ENCODE data around the gene ITPR2.
"Not testable (repeated sequence)": the region's sequence is repeated elsewhere in the genome, so short reads cannot be mapped to it uniquely, and the experiment has no call there.

Gene ITPR2

GRCh38 chr12:26851031-26851809 lies 18.2 kb upstream of the ITPR2 start:
- in situ Hi-C loops (cut with HindIII; ENCODE audit: low sequenced_read_pairs): no loop called here

DNA sequence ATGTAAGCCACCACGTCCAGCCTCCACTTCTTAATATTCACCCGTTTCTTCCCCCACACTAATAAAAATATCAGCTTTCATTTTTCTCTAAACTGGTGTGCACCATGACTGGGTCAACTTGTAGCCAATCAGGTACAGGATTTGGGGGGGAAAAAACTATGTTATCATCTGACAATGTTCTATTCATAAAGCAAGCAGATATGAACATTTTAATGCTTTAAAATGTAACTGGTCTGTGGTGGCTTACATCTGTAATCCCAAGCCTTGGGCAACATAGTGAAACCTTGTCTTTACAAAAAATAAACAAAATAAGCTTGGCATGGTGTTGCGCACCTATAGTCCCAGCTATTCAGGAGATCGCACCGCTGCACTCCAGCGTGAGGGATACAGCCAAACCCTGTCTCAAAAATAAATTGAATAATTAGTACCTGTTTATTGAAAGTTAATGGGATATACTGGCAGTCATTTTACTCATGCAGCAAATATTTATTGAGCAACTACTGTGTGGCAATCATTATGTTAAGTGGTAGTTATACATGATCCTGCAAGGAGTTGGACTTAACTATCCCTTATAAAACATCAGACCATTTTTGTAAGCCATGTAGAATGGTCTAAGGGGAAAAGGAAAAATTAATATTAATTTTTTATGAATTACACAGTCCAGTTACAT lies 15.3 kb upstream of the ITPR2 start:
- in situ Hi-C loops (cut with HindIII; ENCODE audit: low sequenced_read_pairs): no loop called here

DNA sequence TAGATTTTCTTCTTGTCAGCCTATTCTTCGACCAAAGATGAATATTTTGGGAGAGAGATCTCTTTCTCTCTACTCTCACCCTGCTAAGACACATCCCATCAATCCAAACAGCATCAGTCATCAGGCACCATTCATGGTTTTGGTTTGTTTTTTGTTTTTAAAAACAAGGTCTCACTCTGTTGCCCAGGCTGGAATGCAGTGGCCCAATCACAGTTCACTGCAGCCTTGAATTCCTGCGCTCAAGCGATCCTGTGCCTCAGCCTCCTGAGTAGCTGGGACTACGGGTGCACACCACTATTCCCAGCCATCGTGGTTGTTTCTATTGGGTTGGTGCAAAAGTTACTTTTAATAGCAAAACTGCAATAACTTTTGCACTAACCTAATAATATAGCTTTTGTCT lies 14.4 kb upstream of the ITPR2 start:
- in situ Hi-C loops (cut with HindIII; ENCODE audit: low sequenced_read_pairs): no loop called here

- in situ Hi-C loops (cut with HindIII; ENCODE audit: low sequenced_read_pairs): no loop called here
These were observed 13.4 kb upstream of the ITPR2 start for GRCh38 chr12:26846416-26846815.

- in situ Hi-C loops (cut with HindIII; ENCODE audit: low sequenced_read_pairs): no loop called here
These were observed 13.0 kb upstream of the ITPR2 start for GRCh38 chr12:26845984-26846383.

- in situ Hi-C loops (cut with HindIII; ENCODE audit: low sequenced_read_pairs): no loop called here
These were observed 12.2 kb upstream of the ITPR2 start for GRCh38 chr12:26845057-26845666.

- in situ Hi-C loops (cut with HindIII; ENCODE audit: low sequenced_read_pairs): no loop called here
These were observed 10.3 kb upstream of the ITPR2 start for GRCh38 chr12:26843311-26843710.

- in situ Hi-C loops (cut with HindIII; ENCODE audit: low sequenced_read_pairs): no loop called here
These were observed 8.1 kb upstream of the ITPR2 start for GRCh38 chr12:26841085-26841484.

DNA sequence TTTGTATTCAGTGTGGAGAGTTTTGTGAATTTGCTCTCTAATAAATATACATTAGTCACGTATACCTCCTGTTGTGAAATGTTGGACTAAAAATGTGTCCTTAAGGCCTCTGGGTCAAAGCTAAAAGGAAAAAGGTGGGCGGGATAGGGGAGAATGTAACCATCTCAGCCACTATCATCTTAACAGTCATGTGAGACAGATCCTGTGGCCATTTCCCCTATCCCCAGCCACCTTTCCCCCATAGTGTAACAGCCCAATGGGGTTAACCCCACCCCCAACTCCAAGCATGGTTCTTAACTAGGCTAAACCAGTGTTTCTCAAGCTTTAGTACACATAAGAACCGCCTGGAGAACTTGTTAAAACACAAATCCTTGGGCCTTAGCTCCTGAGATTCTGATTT lies 6.5 kb upstream of the ITPR2 start:
- in situ Hi-C loops (cut with HindIII; ENCODE audit: low sequenced_read_pairs): no loop called here

- in situ Hi-C loops (cut with HindIII; ENCODE audit: low sequenced_read_pairs): no loop called here
These were observed 6.0 kb upstream of the ITPR2 start for GRCh38 chr12:26838888-26839416.

- in situ Hi-C loops (cut with HindIII; ENCODE audit: low sequenced_read_pairs): no loop called here
These were observed 3.2 kb upstream of the ITPR2 start for GRCh38 chr12:26836201-26836600.

DNA sequence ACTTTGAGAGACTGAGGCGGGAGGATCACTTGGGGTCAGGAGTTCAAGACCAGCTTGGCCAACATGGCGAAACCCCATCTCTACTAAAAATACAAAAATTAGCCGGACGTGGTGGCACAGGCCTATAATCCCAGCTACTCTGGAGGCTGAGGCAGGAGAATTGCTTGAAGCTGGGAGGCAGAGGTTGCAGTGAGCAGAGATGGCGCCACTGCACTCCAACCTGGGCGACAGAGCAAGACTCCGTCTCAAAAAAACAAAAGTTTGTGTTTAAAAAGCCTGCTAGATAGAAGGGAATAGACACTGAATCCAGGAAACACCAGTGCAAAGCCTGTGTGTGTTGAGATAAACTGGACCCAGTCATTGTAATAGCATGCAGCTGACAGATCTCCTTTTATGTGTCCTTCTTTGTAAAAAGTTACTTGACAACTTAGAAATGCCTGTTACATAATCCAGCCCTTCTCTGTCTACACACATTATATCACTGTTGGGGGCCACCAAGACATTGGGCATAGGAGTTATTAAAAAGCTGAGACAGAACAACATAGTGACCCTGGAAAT lies 1.6 kb upstream of the ITPR2 start:
- in situ Hi-C loops (cut with HindIII; ENCODE audit: low sequenced_read_pairs): not testable (repeated sequence)

- in situ Hi-C loops (cut with HindIII; ENCODE audit: low sequenced_read_pairs): no loop called here
These were observed 923 bp upstream of the ITPR2 start for GRCh38 chr12:26833743-26834490.

GRCh38 chr12:26831951-26832821 lies 808 bp downstream of the ITPR2 start:
- in situ Hi-C loops (cut with HindIII; ENCODE audit: low sequenced_read_pairs): no loop called here

DNA sequence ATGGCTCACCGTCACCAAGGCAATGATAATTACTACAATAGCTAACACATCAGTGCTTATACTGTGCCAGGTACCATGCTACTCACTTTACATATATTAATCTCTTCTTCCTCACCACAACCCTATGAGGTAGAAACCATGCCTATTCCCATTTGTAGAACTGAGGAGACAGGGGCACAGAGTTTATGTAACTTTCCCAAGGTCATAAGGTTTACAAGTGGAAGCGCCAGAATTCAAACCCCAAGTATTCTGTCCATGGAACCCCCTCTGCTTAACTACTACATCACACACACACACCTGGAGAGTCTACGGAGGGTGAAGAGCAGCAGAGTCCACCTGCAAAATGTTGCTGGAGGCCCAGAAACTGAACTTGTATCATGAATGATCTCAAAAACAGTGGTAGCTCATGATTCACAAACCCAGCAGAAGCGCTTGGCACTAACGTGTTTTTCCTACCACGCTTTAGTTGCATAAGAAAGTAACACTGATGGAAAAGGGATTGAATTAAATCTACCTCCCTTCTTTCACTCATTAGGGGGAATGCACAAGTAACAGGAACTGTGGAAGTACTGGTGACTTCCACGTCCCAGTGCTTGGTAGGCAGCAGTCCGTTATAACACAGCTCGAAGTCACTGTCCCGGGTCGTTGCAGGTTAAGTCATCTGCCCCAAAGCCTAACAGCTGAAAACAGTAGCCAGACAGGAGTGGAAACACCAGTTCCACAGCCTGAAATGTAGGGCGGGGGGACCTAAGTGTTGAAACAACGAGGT lies 2.0 kb downstream of the ITPR2 start:
- in situ Hi-C loops (cut with HindIII; ENCODE audit: low sequenced_read_pairs): no loop called here

DNA sequence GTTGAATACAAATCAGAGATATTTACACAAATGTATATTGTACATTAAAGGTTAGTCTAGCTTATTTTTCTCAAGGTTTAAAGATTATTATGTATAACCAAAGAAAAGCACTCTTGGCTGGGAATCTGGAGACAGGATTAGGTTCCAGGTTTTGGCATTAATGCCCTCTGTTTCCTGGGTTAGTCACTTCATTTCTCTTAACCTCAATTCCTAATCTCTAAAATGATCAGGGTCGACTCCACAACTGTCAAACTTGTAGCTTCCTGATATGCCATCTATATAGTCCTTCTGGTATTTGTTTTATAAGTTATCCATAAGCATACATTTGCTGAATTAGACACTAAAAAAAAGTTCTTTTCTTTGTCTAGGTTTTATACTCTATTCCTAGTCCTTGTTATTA lies 2.6 kb downstream of the ITPR2 start:
- in situ Hi-C loops (cut with HindIII; ENCODE audit: low sequenced_read_pairs): no loop called here

DNA sequence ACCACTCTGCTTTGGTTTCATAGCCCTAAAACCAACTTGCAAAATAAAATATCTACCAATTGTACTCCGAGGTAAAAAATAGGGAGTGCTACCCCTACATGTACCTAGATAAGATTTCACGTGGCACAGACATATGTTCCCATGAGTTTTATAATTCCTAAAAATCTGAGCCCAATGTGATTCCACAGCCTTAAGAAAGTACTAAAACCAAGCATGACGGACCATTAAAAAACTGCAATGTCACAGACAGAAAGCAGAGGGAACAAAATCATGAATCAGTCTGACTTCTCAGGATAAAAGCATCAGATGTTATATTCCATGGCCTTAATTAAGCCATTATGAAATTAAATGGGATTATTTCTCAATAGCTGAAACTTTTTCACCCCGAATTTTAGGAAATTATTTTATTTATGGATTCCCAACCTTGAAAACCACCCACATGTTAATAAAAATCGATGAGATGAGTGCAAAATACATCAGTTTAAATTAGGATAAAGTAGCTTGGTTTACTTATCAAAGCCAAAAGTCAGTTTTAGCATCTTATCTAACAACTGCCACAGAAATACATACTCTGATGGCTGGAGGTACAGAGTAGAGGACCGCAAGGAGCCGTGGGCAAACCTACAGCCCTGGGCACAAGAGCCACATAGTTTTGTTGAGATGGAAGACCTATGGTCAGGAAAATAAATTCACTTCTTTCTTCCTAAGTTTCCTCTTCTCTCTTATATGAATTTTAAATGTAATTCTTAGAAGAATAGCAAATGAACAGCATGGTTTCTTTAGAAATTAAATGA lies 4.5 kb downstream of the ITPR2 start:
- in situ Hi-C loops (cut with HindIII; ENCODE audit: low sequenced_read_pairs): no loop called here

DNA sequence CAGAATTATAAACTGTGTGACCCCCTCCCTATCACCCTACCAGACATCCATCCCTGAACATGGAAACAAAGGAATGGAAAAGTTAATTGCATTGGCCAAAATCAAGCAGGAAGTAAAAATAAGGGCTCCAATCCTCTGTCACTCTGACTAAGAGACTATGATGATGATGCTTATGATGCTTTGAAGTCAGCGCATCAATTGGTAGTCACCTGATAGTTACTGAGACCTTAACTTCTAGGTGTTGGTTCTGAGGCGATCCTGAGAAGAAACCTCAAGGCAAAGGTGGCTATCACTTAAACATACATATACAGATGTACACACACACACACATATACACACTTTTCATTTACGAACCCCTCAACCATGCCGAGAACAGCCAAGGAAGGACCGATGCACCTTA lies 6.6 kb downstream of the ITPR2 start:
- in situ Hi-C loops (cut with HindIII; ENCODE audit: low sequenced_read_pairs): no loop called here
